ENCODE results near the gene WDR33. TPM values are rescaled to one million over a fixed set of nuclear protein-coding genes. Genes with fewer than 3 reads are reported as not detected.

The WDR33 gene
- total and polyA plus RNA-seq, 10 of the 15 experiments (the other 5 are each of a cell fraction or from before 2014, with no cell fraction given) = 29.2 to 73.8 (median 45.6) TPM

DNA sequence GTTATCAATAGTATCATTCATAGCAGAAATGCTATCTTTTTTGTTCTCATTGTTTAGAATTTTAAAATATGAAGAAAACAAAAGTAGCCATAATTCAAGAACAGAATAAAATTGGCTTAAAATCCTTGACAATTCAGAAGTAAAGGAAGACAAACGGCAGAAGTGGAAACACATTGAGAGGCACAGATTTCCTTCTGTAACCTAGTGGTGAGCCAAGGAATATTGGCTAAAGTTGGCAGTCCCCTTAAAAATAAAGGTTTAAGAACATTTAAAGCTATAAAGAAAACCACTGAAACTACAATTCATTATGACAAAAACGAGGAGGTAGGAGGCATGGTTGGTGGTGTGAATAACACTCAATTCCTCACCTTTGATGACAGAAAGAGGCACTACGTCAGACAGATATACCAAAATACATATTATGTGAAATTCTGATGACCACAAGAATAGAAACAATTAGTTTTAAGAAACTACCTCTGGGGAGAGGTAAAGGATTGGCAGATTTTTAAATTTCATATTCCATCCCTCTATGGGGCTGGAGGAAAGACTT lies 67.4 kb downstream of the WDR33 start (continued):
- TF ChIP-seq, protein P1, sequence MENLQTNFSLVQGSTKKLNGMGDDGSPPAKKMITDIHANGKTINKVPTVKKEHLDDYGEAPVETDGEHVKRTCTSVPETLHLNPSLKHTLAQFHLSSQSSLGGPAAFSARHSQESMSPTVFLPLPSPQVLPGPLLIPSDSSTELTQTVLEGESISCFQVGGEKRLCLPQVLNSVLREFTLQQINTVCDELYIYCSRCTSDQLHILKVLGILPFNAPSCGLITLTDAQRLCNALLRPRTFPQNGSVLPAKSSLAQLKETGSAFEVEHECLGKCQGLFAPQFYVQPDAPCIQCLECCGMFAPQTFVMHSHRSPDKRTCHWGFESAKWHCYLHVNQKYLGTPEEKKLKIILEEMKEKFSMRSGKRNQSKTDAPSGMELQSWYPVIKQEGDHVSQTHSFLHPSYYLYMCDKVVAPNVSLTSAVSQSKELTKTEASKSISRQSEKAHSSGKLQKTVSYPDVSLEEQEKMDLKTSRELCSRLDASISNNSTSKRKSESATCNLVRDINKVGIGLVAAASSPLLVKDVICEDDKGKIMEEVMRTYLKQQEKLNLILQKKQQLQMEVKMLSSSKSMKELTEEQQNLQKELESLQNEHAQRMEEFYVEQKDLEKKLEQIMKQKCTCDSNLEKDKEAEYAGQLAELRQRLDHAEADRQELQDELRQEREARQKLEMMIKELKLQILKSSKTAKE (IDR thresholded peaks at IDR 0.05; ENCODE audit: low read depth, poor library complexity, severe bottlenecking) = peak; percentile 69
- TF ChIP-seq EZH2 (IDR thresholded peaks at IDR 0.05; ENCODE audit: borderline replicate concordance, control insufficient read depth, low read depth, low read length) (no peak), CREM (IDR thresholded peaks at IDR 0.05; ENCODE audit: low read depth) (peak; percentile 63; the same call in 1 of the 2 replicates), IRF5 (IDR thresholded peaks at IDR 0.05; ENCODE audit: borderline replicate concordance) (no peak)

- ATAC-seq = peak; percentile 53
- intact Hi-C loops (cut with micrococcal nuclease; ENCODE audit: unreplicated experiment) = loop anchor here (5.0 kb wide), 1 partner anchor 38 kb away; the partner anchor contains the start of gene SFT2D3
- ChIA-PET POLR2A (no interaction called here), CTCF (interaction anchor here (1.7 kb wide), 1 partner anchor 13 kb away, joined by 3 read pairs; no protein-coding TSS in a partner anchor), SMC1A (ENCODE audit: uncharacterized antibody, unreplicated experiment) (interaction anchor here (0.7 to 1.4 kb wide), 3 partner anchors 9 to 15 kb away, joined by 3 read pairs; no protein-coding TSS in a partner anchor), RAD21 (ENCODE audit: unreplicated experiment) (no interaction called here)
- Histone ChIP-seq H3K79me2 (ENCODE audit: control insufficient read depth, insufficient read depth, low read length) (no peaks in the 10 kb centered on the region), H2AFZ (ENCODE audit: control insufficient read depth, low read depth, low read length) (no peak overlapping the region), H3K27me3 (replicated peaks in 1 of 2; ENCODE audit: control insufficient read depth in 2 of 2, insufficient read depth in 2 of 2, low read length in 1 of 2) (no peaks in the 10 kb centered on the region), H3K4me1 (ENCODE audit: control insufficient read depth, insufficient read depth, low read length) (no peaks in the 10 kb centered on the region; the same call in 1 of the 2 replicates), H3K36me3 (ENCODE audit: control insufficient read depth in 2 of 2, insufficient read depth in 2 of 2, low read length in 1 of 2) (peaks cover 0 to 8% of the 10 kb centered on the region in 2 experiments; a peak in 3 of 4 replicates), H3K4me3 (no peak overlapping the region), H4K20me1 (ENCODE audit: control insufficient read depth, insufficient read depth) (no peaks in the 10 kb centered on the region), H3K4me2 (ENCODE audit: control insufficient read depth, insufficient read depth) (no peak overlapping the region), H3K9ac (ENCODE audit: control insufficient read depth, insufficient read depth, low read length) (no peak overlapping the region), H3K9me3 (replicated peaks; ENCODE audit: control insufficient read depth, insufficient read depth, low read length) (no peaks in the 10 kb centered on the region), H3K27ac (ENCODE audit: control insufficient read depth, insufficient read depth) (no peak overlapping the region)
- BruUV-seq (replicated peaks) = no TSS peak
- FAIRE-seq = no peak
- in situ Hi-C loops (cut with MboI) = no loop called here
- WGBS (ENCODE audit: insufficient coverage, insufficient replicate concordance, low lambda C conversion rate, missing lambda C conversion rate) = 99% methylated on average over 3 of the region's 3 CpGs
- no peak for DNase-seq (ENCODE audit: low read depth, low spot score)
- TF ChIP-seq MTA2 (IDR thresholded peaks at IDR 0.05; ENCODE audit: low read depth) (peak; percentile 72; the same call in 1 of the 2 replicates), ZNF24 (IDR thresholded peaks at IDR 0.05) (peak; percentile 32; the same call in 1 of the 2 replicates), ATF7 (IDR thresholded peaks at IDR 0.05; ENCODE audit: low read depth) (peak; percentile 62), NR2F1 (conservative IDR thresholded peaks at IDR 0.05) (no peak), IKZF2 (IDR thresholded peaks at IDR 0.05) (peak; percentile 22 to 36; a peak in 2 of 4 replicates), SUPT20H (IDR thresholded peaks at IDR 0.05; ENCODE audit: borderline replicate concordance, control insufficient read depth, low read depth, low read length) (no peak), ZNF384 (IDR thresholded peaks at IDR 0.05; ENCODE audit: borderline replicate concordance, low read depth, low read length) (no peak), SPI1 (IDR thresholded peaks at IDR 0.05; ENCODE audit: borderline replicate concordance, insufficient read depth, low read depth, low read length) (peak; percentile 77)
- TF ChIP-seq, protein P2, sequence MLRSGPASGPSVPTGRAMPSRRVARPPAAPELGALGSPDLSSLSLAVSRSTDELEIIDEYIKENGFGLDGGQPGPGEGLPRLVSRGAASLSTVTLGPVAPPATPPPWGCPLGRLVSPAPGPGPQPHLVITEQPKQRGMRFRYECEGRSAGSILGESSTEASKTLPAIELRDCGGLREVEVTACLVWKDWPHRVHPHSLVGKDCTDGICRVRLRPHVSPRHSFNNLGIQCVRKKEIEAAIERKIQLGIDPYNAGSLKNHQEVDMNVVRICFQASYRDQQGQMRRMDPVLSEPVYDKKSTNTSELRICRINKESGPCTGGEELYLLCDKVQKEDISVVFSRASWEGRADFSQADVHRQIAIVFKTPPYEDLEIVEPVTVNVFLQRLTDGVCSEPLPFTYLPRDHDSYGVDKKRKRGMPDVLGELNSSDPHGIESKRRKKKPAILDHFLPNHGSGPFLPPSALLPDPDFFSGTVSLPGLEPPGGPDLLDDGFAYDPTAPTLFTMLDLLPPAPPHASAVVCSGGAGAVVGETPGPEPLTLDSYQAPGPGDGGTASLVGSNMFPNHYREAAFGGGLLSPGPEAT (IDR thresholded peaks at IDR 0.05; ENCODE audit: low read depth) = 0 out of 2 replicates have a peak, but pooled peaks have one; percentile 14
Measured at GRCh38 chr2:127740665-127741288, 70.2 kb downstream of the WDR33 start.
